Stimulated activated naive B cell treated with anti-CD40 and anti-IgM and Interleukin-4, amounts not matched to agents 10 μg/mL and 1 μg/mL and 100 μg/mL, for 72 hours (primary cell): Measurements from ENCODE around the gene WBP1L.
"Not testable (repeated sequence)": the region's sequence is repeated elsewhere in the genome, so short reads cannot be mapped to it uniquely, and the experiment has no call there.

ENCODE experiments used
- ATAC-seq, 2 donors: fragments of 150-1000 bp; cut with Tn5 transposase; replicated peaks; 2 replicates each; pipeline ENCODE4 v1.10.0; 2021; ENCODE audit warnings: moderate library complexity in 1 of 2
- DNase-seq: peaks from one replicate; pipeline ENCODE4 v3.0.0; 2021
- H3K27ac Mint-ChIP-seq: one replicate; pipeline ENCODE4 v1.8.0; 2022; ENCODE audit warnings: mild to moderate bottlenecking, mixed read lengths
- H3K27me3 Mint-ChIP-seq, 2 donors: one replicate each; pipeline ENCODE4 v1.8.0; 2022; ENCODE audit warnings: mixed read lengths in 2 of 2
- H3K36me3 Mint-ChIP-seq, 2 donors: one replicate each; pipeline ENCODE4 v1.8.0; 2022; ENCODE audit warnings: mixed read lengths in 2 of 2, mild to moderate bottlenecking in 1 of 2
- H3K4me1 Mint-ChIP-seq, 2 donors: one replicate each; pipeline ENCODE4 v1.8.0; 2022; ENCODE audit warnings: mixed read lengths in 2 of 2, mild to moderate bottlenecking in 1 of 2
- H3K4me3 Mint-ChIP-seq, 2 donors: one replicate each; pipeline ENCODE4 v1.8.0; 2022; ENCODE audit warnings: mild to moderate bottlenecking in 2 of 2, mixed read lengths in 2 of 2, moderate library complexity in 1 of 2
- H3K9me3 Mint-ChIP-seq, 2 donors: one replicate each; pipeline ENCODE4 v1.8.0; 2022; ENCODE audit warnings: mixed read lengths in 2 of 2, mild to moderate bottlenecking in 1 of 2

WBP1L gene

GRCh38 chr10:102743588-102744373, at the start of gene WBP1L:
Gene WBP1L, plus strand, starts transcription at chr10:102743948. Its CDS starts 106 bp downstream, at chr10:102744054.
- Mint-ChIP-seq H3K4me3 (peak within 1 kb of the TSS; percentile 85 to 89), H3K27me3 (no peaks in the 10 kb centered on the region), H3K4me1 (peaks cover 30 to 54% of the 10 kb centered on the region in 2 donors), H3K9me3 (peaks cover 3 to 5% of the 10 kb centered on the region in 2 donors), H3K27ac (peak within 1 kb of the TSS; percentile 92), H3K36me3 (peaks cover 10 to 12% of the 10 kb centered on the region in 2 donors)
- DNase-seq (peak; percentile 95), ATAC-seq (peak; percentile 95 to 97)

- not testable (repeated sequence) for H3K4me1 Mint-ChIP-seq, DNase-seq, ATAC-seq, H3K27ac Mint-ChIP-seq, H3K9me3 Mint-ChIP-seq, H3K4me3 Mint-ChIP-seq, H3K27me3 Mint-ChIP-seq
- H3K36me3 Mint-ChIP-seq = peaks cover 31 to 39% of the 10 kb centered on the region in 2 donors
These were observed 48.3 kb upstream of the WBP1L start for GRCh38 chr10:102695401-102695800.

GRCh38 chr10:102696736-102697135, 47.0 kb upstream of the WBP1L start:
- Mint-ChIP-seq H3K27me3 (no peaks in the 10 kb centered on the region), H3K4me1 (peaks cover 2 to 9% of the 10 kb centered on the region in 2 donors), H3K27ac (no peak overlapping the region), H3K9me3 (no peaks in the 10 kb centered on the region), H3K36me3 (peaks cover 31 to 39% of the 10 kb centered on the region in 2 donors), H3K4me3 (no peak overlapping the region)
- no peak for DNase-seq
- no peak for ATAC-seq

- H3K4me1 Mint-ChIP-seq = peaks cover 2 to 9% of the 10 kb centered on the region in 2 donors
- peaks cover 31 to 39% of the 10 kb centered on the region in 2 donors for H3K36me3 Mint-ChIP-seq
- ATAC-seq = no peak
- no peak overlapping the region for H3K4me3 Mint-ChIP-seq
- H3K27ac Mint-ChIP-seq = no peak overlapping the region
- no peaks in the 10 kb centered on the region for H3K27me3 Mint-ChIP-seq
- H3K9me3 Mint-ChIP-seq = no peaks in the 10 kb centered on the region
- DNase-seq = no peak
These were observed 44.9 kb upstream of the WBP1L start for GRCh38 chr10:102698894-102699293.

- DNase-seq (no peak), ATAC-seq (peak; percentile 52 to 77)
- Mint-ChIP-seq H3K36me3 (peaks cover 29 to 35% of the 10 kb centered on the region in 2 donors), H3K27ac (no peak overlapping the region), H3K4me1 (peaks cover 13 to 20% of the 10 kb centered on the region in 2 donors), H3K9me3 (no peaks in the 10 kb centered on the region), H3K27me3 (no peaks in the 10 kb centered on the region), H3K4me3 (no peak overlapping the region)
These were observed 42.5 kb upstream of the WBP1L start for GRCh38 chr10:102701272-102701671.

GRCh38 chr10:102701796-102702195, 42.0 kb upstream of the WBP1L start:
- peaks cover 13 to 20% of the 10 kb centered on the region in 2 donors for H3K4me1 Mint-ChIP-seq
- no peak for DNase-seq
- no peak for ATAC-seq
- peaks cover 26 to 30% of the 10 kb centered on the region in 2 donors for H3K36me3 Mint-ChIP-seq
- no peaks in the 10 kb centered on the region for H3K27me3 Mint-ChIP-seq
- no peaks in the 10 kb centered on the region for H3K9me3 Mint-ChIP-seq
- no peak overlapping the region for H3K4me3 Mint-ChIP-seq
- H3K27ac Mint-ChIP-seq = no peak overlapping the region

GRCh38 chr10:102702742-102703141, 41.0 kb upstream of the WBP1L start:
- no peaks in the 10 kb centered on the region for H3K27me3 Mint-ChIP-seq
- peaks cover 21 to 24% of the 10 kb centered on the region in 2 donors for H3K36me3 Mint-ChIP-seq
- no peak overlapping the region for H3K4me3 Mint-ChIP-seq
- no peaks in the 10 kb centered on the region for H3K9me3 Mint-ChIP-seq
- ATAC-seq (no peak), DNase-seq (no peak)
- peaks cover 13 to 20% of the 10 kb centered on the region in 2 donors for H3K4me1 Mint-ChIP-seq
- no peak overlapping the region for H3K27ac Mint-ChIP-seq

- ATAC-seq = no peak
- no peaks in the 10 kb centered on the region for H3K27me3 Mint-ChIP-seq
- DNase-seq = no peak
- no peaks in the 10 kb centered on the region for H3K9me3 Mint-ChIP-seq
- peaks cover 7 to 8% of the 10 kb centered on the region in 2 donors for H3K36me3 Mint-ChIP-seq
- peaks cover 11 to 20% of the 10 kb centered on the region in 2 donors for H3K4me1 Mint-ChIP-seq
- H3K27ac Mint-ChIP-seq = no peak overlapping the region
- no peak overlapping the region for H3K4me3 Mint-ChIP-seq
These were observed 38.8 kb upstream of the WBP1L start for GRCh38 chr10:102704915-102705314.

GRCh38 chr10:102705531-102705930, 38.2 kb upstream of the WBP1L start:
- Mint-ChIP-seq H3K4me1 (peaks cover 12 to 20% of the 10 kb centered on the region in 2 donors), H3K27ac (no peak overlapping the region), H3K4me3 (no peak overlapping the region), H3K9me3 (no peaks in the 10 kb centered on the region), H3K36me3 (peaks cover 7% of the 10 kb centered on the region in 2 donors), H3K27me3 (no peaks in the 10 kb centered on the region)
- no peak for DNase-seq
- ATAC-seq = peak in 1 of 2 donors; percentile 36

GRCh38 chr10:102710609-102711008, 33.1 kb upstream of the WBP1L start:
- peaks cover 17 to 35% of the 10 kb centered on the region in 2 donors for H3K4me1 Mint-ChIP-seq
- H3K4me3 Mint-ChIP-seq = no peak overlapping the region
- DNase-seq (no peak), ATAC-seq (no peak)
- H3K36me3 Mint-ChIP-seq = peaks cover 0 to 2% of the 10 kb centered on the region in 2 donors
- H3K9me3 Mint-ChIP-seq = no peaks in the 10 kb centered on the region
- H3K27ac Mint-ChIP-seq = no peak overlapping the region
- no peaks in the 10 kb centered on the region for H3K27me3 Mint-ChIP-seq

- Mint-ChIP-seq H3K27ac (no peak overlapping the region), H3K4me3 (peak overlapping the region in 1 of 2 donors; percentile 29), H3K36me3 (peaks cover 1 to 2% of the 10 kb centered on the region in 2 donors)
These were observed 31.7 kb upstream of the WBP1L start for GRCh38 chr10:102712089-102712488.

GRCh38 chr10:102712843-102713538, 30.8 kb upstream of the WBP1L start:
- no peak for DNase-seq
- Mint-ChIP-seq H3K36me3 (peaks cover 9 to 11% of the 10 kb centered on the region in 2 donors), H3K9me3 (no peaks in the 10 kb centered on the region), H3K4me1 (peaks cover 28 to 58% of the 10 kb centered on the region in 2 donors), H3K27ac (peak overlapping the region; percentile 95), H3K27me3 (no peaks in the 10 kb centered on the region), H3K4me3 (peak overlapping the region; percentile 95 to 99)
- no peak for ATAC-seq

More at GRCh38 chr10:102712089-102712488, 31.7 kb upstream of the WBP1L start:
- DNase-seq (no peak), ATAC-seq (no peak)
- peaks cover 20 to 49% of the 10 kb centered on the region in 2 donors for H3K4me1 Mint-ChIP-seq
- no peaks in the 10 kb centered on the region for H3K27me3 Mint-ChIP-seq
- H3K9me3 Mint-ChIP-seq = no peaks in the 10 kb centered on the region

GRCh38 chr10:102713539-102713813, 30.3 kb upstream of the WBP1L start:
- Mint-ChIP-seq H3K4me1 (peaks cover 31 to 63% of the 10 kb centered on the region in 2 donors), H3K27me3 (no peaks in the 10 kb centered on the region), H3K4me3 (peak overlapping the region; percentile 95 to 99), H3K27ac (peak overlapping the region; percentile 95), H3K9me3 (no peaks in the 10 kb centered on the region), H3K36me3 (peaks cover 11 to 14% of the 10 kb centered on the region in 2 donors)
- DNase-seq (no peak), ATAC-seq (peak; percentile 70 to 72)

GRCh38 chr10:102713814-102714620, 29.7 kb upstream of the WBP1L start, which contains the start of gene ARL3:
Gene ARL3, minus strand, starts transcription at chr10:102714397. Its CDS starts 122 bp downstream, at chr10:102714275.
- Mint-ChIP-seq H3K27ac (peak within 1 kb of the TSS; percentile 95), H3K27me3 (no peaks in the 10 kb centered on the region), H3K4me1 (peaks cover 33 to 67% of the 10 kb centered on the region in 2 donors), H3K36me3 (peaks cover 11 to 14% of the 10 kb centered on the region in 2 donors), H3K9me3 (no peaks in the 10 kb centered on the region), H3K4me3 (peak within 1 kb of the TSS; percentile 95 to 99)
- ATAC-seq = peak; percentile 90 to 91
- peak; percentile 96 for DNase-seq
